Fibroblast of skin of right quadriceps (primary cell): ENCODE measurements around the gene POLR1C.
"Not testable (repeated sequence)": the region's sequence is repeated elsewhere in the genome, so short reads cannot be mapped to it uniquely, and the experiment has no call there.

Experiments
- DNase-seq: peaks from one replicate; pipeline ENCODE4 v3.0.0-alpha.2; 2013

POLR1C gene

GRCh38 chr6:43516697-43517504 lies at the start of gene POLR1C, which contains the start of gene YIPF3:
POLR1C (plus strand) TSS chr6:43517089; CDS start chr6:43517110, 21 bp downstream.
YIPF3 (minus strand) TSS chr6:43516926; CDS start chr6:43516807, 119 bp downstream.
- peak; percentile 97 for DNase-seq

- not testable (repeated sequence) for DNase-seq
These were observed 49.6 kb upstream of the POLR1C start for GRCh38 chr6:43467265-43467664.

- DNase-seq, result no peak
These were observed 49.1 kb upstream of the POLR1C start for GRCh38 chr6:43467752-43468151.

- DNase-seq, result no peak
These were observed 48.6 kb upstream of the POLR1C start for GRCh38 chr6:43468240-43468639.

- DNase-seq, result no peak
These were observed 47.9 kb upstream of the POLR1C start for GRCh38 chr6:43468748-43469681.

GRCh38 chr6:43469947-43470346 lies 46.9 kb upstream of the POLR1C start:
- no peak for DNase-seq

GRCh38 chr6:43471399-43471798 lies 45.5 kb upstream of the POLR1C start:
- DNase-seq, result no peak

- no peak for DNase-seq
These were observed 44.4 kb upstream of the POLR1C start for GRCh38 chr6:43472515-43472914.

- no peak for DNase-seq
These were observed 41.4 kb upstream of the POLR1C start for GRCh38 chr6:43475516-43475915.

- DNase-seq, result no peak
These were observed 40.1 kb upstream of the POLR1C start for GRCh38 chr6:43476746-43477145.

- peak; percentile 81 for DNase-seq
These were observed 39.5 kb upstream of the POLR1C start, which contains the start of gene TJAP1 for GRCh38 chr6:43477235-43478007. TJAP1 (plus strand) TSS chr6:43477570; CDS start chr6:43499002, 21,432 bp downstream.

GRCh38 chr6:43478008-43478372 lies 38.9 kb upstream of the POLR1C start:
- DNase-seq, result no peak

GRCh38 chr6:43481075-43481474 lies 35.8 kb upstream of the POLR1C start:
- DNase-seq, result no peak

- no peak for DNase-seq
These were observed 35.2 kb upstream of the POLR1C start for GRCh38 chr6:43481591-43482236.

GRCh38 chr6:43488667-43489276 lies 28.1 kb upstream of the POLR1C start:
- DNase-seq, result peak; percentile 14

GRCh38 chr6:43489277-43490072 lies 27.4 kb upstream of the POLR1C start:
- DNase-seq, result no peak

GRCh38 chr6:43490523-43490939 lies 26.4 kb upstream of the POLR1C start:
- no peak for DNase-seq

GRCh38 chr6:43491750-43492661 lies 24.9 kb upstream of the POLR1C start:
- DNase-seq, result peak; percentile 66

GRCh38 chr6:43492673-43493072 lies 24.2 kb upstream of the POLR1C start:
- no peak for DNase-seq

GRCh38 chr6:43493230-43493629 lies 23.7 kb upstream of the POLR1C start:
- DNase-seq, result no peak
